GM12801 (cell line): ENCODE results near the gene SLC31A1.

Experiments
- CTCF ChIP-seq: IDR thresholded peaks from one replicate; pipeline ENCODE4 v1.5.1; 2011; ENCODE audit warnings: control low read depth; ENCODE audit not compliant: insufficient read length; ENCODE audit errors: extremely low read depth

The SLC31A1 gene

GRCh38 chr9:113220467-113221002 is 809 bp upstream of the SLC31A1 start:
- TF ChIP-seq CTCF, result no peak

GRCh38 chr9:113221800-113222481 is 597 bp downstream of the SLC31A1 start:
- TF ChIP-seq CTCF, result no peak

- no peak for TF ChIP-seq CTCF
Measured at GRCh38 chr9:113222482-113222841, 1.1 kb downstream of the SLC31A1 start.

GRCh38 chr9:113223963-113224362 is 2.6 kb downstream of the SLC31A1 start:
- no peak for TF ChIP-seq CTCF

GRCh38 chr9:113227436-113227835 is 6.1 kb downstream of the SLC31A1 start:
- no peak for TF ChIP-seq CTCF

GRCh38 chr9:113228130-113228665 is 6.9 kb downstream of the SLC31A1 start:
- no peak for TF ChIP-seq CTCF

GRCh38 chr9:113231701-113232100 is 10.4 kb downstream of the SLC31A1 start:
- no peak for TF ChIP-seq CTCF
